Measurements from ENCODE around the gene HMOX1.

The HMOX1 gene

DNA sequence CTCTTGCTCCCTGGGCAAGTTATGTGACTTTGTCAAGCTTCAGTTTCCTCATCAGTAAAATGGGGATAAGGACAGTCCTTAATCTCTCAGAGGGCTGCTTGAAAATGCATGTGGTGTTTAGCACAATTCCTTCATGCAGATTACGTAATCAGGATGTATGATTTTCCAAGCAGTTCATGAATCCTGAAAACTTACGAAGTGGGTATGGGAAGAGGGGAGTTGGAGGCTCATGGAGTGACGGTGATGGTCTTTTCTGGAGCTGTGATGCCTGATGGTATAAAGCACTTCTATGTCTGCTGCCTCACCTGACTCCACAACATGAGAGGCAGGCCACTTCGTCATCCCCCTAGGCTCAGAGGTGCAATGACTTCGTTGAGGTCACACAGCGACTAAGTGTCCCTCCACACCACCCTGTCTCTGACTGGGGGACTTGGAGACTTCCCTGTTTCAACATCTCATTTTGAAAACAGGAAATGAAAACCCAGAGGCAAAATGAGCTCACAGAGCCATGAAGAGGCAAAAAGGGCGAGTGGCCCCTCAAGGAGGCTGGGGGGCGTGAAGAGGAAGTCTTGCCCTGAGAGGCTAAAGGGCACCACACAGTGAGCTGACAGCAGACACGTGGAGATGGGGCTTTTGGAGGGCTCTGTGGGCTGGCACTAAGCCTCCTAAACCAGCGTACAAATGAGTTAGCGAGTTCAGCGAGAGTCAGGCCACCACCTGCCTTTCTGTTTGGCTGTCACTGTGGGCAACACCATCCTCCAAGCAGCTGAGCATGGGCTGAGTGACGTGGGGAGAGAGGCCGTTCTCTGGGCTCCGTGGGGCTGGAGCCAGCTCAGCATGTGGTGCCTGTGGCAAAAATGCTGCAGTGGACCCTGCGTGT is 29.1 kb downstream of the HMOX1 start:
- no peak for DNase-seq (ENCODE audit: low read depth, low spot score)
- CTCF ChIA-PET, result interaction anchor here (0.6 to 3.4 kb wide), 5 partner anchors 16 to 173 kb away, joined by 3 to 19 read pairs (median 4); no protein-coding TSS in a partner anchor
- no peak for TF ChIP-seq CTCF (IDR thresholded peaks at IDR 0.05; ENCODE audit: insufficient read depth, low read length, missing control alignments)
- POLR2A ChIA-PET, result no interaction called here
- no peak overlapping the region for H3K4me3 ChIP-seq (ENCODE audit: low read depth, low read length)

- ChIA-PET POLR2A (no interaction called here), CTCF (interaction anchor here (1.0 to 3.4 kb wide), 4 partner anchors 16 to 173 kb away, joined by 3 to 19 read pairs (median 5); no protein-coding TSS in a partner anchor)
- TF ChIP-seq CTCF (IDR thresholded peaks at IDR 0.05; ENCODE audit: insufficient read depth, low read length, missing control alignments), result no peak
- H3K4me3 ChIP-seq (ENCODE audit: low read depth, low read length), result no peak overlapping the region
- DNase-seq (ENCODE audit: low read depth, low spot score), result no peak
Measured at GRCh38 chr22:35410663-35411034, 29.8 kb downstream of the HMOX1 start.

GRCh38 chr22:35411102-35411501 is 30.2 kb downstream of the HMOX1 start:
- TF ChIP-seq CTCF (IDR thresholded peaks at IDR 0.05; ENCODE audit: insufficient read depth, low read length, missing control alignments), result no peak
- H3K4me3 ChIP-seq (ENCODE audit: low read depth, low read length), result no peak overlapping the region
- DNase-seq (ENCODE audit: low read depth, low spot score), result no peak
- ChIA-PET POLR2A (no interaction called here), CTCF (interaction anchor here (1.4 to 1.9 kb wide), 2 partner anchors 31 to 172 kb away, joined by 3 to 7 read pairs; no protein-coding TSS in a partner anchor)

- TF ChIP-seq CTCF (IDR thresholded peaks at IDR 0.05; ENCODE audit: insufficient read depth, low read length, missing control alignments), result no peak
- no peak overlapping the region for H3K4me3 ChIP-seq (ENCODE audit: low read depth, low read length)
- CTCF ChIA-PET, result interaction anchor here (0.8 to 2.2 kb wide), 4 partner anchors 10 to 213 kb away, joined by 3 to 9 read pairs (median 6); no protein-coding TSS in a partner anchor
- DNase-seq (ENCODE audit: low read depth, low spot score), result no peak
- POLR2A ChIA-PET, result interaction anchor here (1.6 kb wide), 1 partner anchor 11 kb away, joined by 3 read pairs; no protein-coding TSS in a partner anchor
Measured at GRCh38 chr22:35413624-35414023, 32.7 kb downstream of the HMOX1 start.

- ChIA-PET POLR2A (no interaction called here), CTCF (interaction anchor here (0.9 to 3.0 kb wide), 3 partner anchors 11 to 14 kb away, joined by 3 to 20 read pairs (median 8); no protein-coding TSS in a partner anchor)
- no peak for DNase-seq (ENCODE audit: low read depth, low spot score)
- no peak overlapping the region for H3K4me3 ChIP-seq (ENCODE audit: low read depth, low read length)
- no peak for TF ChIP-seq CTCF (IDR thresholded peaks at IDR 0.05; ENCODE audit: insufficient read depth, low read length, missing control alignments)
Measured at GRCh38 chr22:35417606-35418005, 36.7 kb downstream of the HMOX1 start.

DNA sequence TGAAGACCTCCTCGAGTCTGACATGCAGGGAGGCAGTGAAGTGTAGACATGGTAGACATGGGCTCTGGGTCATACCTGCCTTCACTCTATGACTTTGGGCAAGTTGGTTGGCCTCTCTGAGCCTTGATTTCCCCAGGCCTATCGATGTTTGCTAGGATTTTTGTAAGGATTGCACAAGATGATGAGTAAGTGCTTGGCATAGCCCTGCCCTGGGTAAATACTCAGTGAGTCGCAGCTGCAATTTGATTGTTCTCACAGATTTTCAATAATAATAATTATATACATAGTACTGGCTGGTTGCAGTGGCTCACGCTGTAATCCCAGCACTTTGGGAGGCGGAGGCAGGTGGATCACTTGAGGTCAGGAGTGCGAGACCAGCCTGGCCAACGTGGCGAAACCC is 37.2 kb downstream of the HMOX1 start:
- CTCF ChIA-PET, result interaction anchor here (2.8 to 3.0 kb wide), 2 partner anchors 10 to 12 kb away, joined by 8 to 20 read pairs; no protein-coding TSS in a partner anchor

More for the DNA sequence above, 37.2 kb downstream of the HMOX1 start:
- no peak for TF ChIP-seq CTCF (IDR thresholded peaks at IDR 0.05; ENCODE audit: insufficient read depth, low read length, missing control alignments)
- POLR2A ChIA-PET, result no interaction called here
- DNase-seq (ENCODE audit: low read depth, low spot score), result no peak
- H3K4me3 ChIP-seq (ENCODE audit: low read depth, low read length), result no peak overlapping the region

Data from AG04449 (cell line).